Breast epithelium (tissue), 3 donors: Measurements from ENCODE around the gene RAB18.

ENCODE experiments used
- POLR2A ChIP-seq: fragments of 450-650 bp; IDR thresholded peaks from one replicate; pipeline ENCODE4 v1.6.1; 2016; ENCODE audit warnings: antibody characterized with exemption, mild to moderate bottlenecking, moderate library complexity
- POLR2AphosphoS5 ChIP-seq, 3 donors: sonication (generic); formaldehyde crosslinking; IDR thresholded peaks; one replicate each; pipeline ENCODE4 v1.6.1; 2017; ENCODE audit warnings: antibody characterized with exemption in 3 of 3
- TF ChIP-seq, protein P1 (sequence below), 3 donors: fragments of 450-650 bp; IDR thresholded peaks; one replicate each; pipeline ENCODE4 v1.5.1; 2016 to 2017; ENCODE audit warnings: antibody characterized with exemption in 3 of 3, mild to moderate bottlenecking in 3 of 3, moderate library complexity in 3 of 3

DNA sequence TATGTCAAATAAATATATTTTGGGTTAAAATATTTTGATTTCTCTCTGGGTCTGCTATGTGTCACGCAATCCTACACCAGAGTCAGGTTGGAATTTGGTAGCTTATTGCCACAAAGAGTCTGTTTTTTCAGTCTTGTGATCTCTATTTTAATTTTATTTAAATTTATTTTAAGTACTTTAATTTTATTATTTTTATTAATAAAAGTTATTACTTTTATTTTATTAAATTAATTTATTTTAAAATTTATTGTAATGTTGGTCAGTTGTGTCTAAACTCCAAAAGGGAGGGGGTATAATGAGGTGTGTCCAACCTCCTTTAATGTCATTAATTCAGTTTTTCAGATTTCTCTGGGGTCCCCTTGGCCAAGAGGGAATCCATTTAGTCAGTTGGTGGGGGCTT lies 42.8 kb upstream of the RAB18 start:
- TF ChIP-seq POLR2AphosphoS5 (IDR thresholded peaks at IDR 0.05), result no peak
- TF ChIP-seq, protein P1, sequence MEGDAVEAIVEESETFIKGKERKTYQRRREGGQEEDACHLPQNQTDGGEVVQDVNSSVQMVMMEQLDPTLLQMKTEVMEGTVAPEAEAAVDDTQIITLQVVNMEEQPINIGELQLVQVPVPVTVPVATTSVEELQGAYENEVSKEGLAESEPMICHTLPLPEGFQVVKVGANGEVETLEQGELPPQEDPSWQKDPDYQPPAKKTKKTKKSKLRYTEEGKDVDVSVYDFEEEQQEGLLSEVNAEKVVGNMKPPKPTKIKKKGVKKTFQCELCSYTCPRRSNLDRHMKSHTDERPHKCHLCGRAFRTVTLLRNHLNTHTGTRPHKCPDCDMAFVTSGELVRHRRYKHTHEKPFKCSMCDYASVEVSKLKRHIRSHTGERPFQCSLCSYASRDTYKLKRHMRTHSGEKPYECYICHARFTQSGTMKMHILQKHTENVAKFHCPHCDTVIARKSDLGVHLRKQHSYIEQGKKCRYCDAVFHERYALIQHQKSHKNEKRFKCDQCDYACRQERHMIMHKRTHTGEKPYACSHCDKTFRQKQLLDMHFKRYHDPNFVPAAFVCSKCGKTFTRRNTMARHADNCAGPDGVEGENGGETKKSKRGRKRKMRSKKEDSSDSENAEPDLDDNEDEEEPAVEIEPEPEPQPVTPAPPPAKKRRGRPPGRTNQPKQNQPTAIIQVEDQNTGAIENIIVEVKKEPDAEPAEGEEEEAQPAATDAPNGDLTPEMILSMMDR (IDR thresholded peaks at IDR 0.05), result no peak
- no peak for TF ChIP-seq POLR2A
